Activated naive CD4-positive, alpha-beta T cell treated with anti-CD3 and anti-CD28 coated beads for 36 hours (primary cell): ENCODE results near the gene PRSS36. TPM values are rescaled to one million over a fixed set of nuclear protein-coding genes. Genes with fewer than 3 reads are reported as not detected.

Source experiments
- CTCF ChIA-PET: fragments of 350-600 bp; sonication (Branson Sonifier 250); formaldehyde crosslinking; loops from one replicate; lab custom pipeline; 2021; ENCODE audit warnings: antibody characterized with exemption; lab: Charles Lee
- DNase-seq: peaks from one replicate; pipeline ENCODE4 v3.0.0-alpha.2; 2020
- H3K27ac Mint-ChIP-seq: one replicate; pipeline ENCODE4 v1.8.0; 2021; ENCODE audit warnings: mild to moderate bottlenecking, mixed read lengths
- H3K27me3 Mint-ChIP-seq: one replicate; pipeline ENCODE4 v1.8.0; 2021; ENCODE audit warnings: low read depth, mixed read lengths
- H3K36me3 Mint-ChIP-seq: one replicate; pipeline ENCODE4 v1.8.0; 2021; ENCODE audit warnings: low read depth, mixed read lengths
- H3K4me1 Mint-ChIP-seq: one replicate; pipeline ENCODE4 v1.8.0; 2021; ENCODE audit warnings: low read depth, mixed read lengths
- H3K4me3 Mint-ChIP-seq: one replicate; pipeline ENCODE4 v1.8.0; 2021; ENCODE audit warnings: mild to moderate bottlenecking, moderate library complexity, mixed read lengths
- H3K9me3 Mint-ChIP-seq: one replicate; pipeline ENCODE4 v1.8.0; 2021; ENCODE audit warnings: mixed read lengths
- intact Hi-C: fragments of 100-400 bp; cut with micrococcal nuclease; formaldehyde crosslinking; loops from one replicate; pipeline ENCODE4 v1.15.1; 2023
- total RNA-seq, 2 experiments: library from RNA; stranded (reverse); gene quantifications; one replicate each; pipeline ENCODE4 v1.2.3, GENCODE V29; 2021

The PRSS36 gene
- total RNA-seq, 2 experiments from 2014 or later: 0.93 to 0.99 TPM

GRCh38 chr16:31190061-31190460 is 40.2 kb upstream of the PRSS36 start:
- Mint-ChIP-seq H3K27ac (peak overlapping the region; percentile 51), H3K4me3 (no peak overlapping the region), H3K27me3 (no peaks in the 10 kb centered on the region), H3K4me1 (peaks cover 69% of the 10 kb centered on the region), H3K36me3 (peaks cover 90% of the 10 kb centered on the region), H3K9me3 (no peaks in the 10 kb centered on the region)
- DNase-seq: no peak
- intact Hi-C loops: no loop called here
- CTCF ChIA-PET: no interaction called here

DNA sequence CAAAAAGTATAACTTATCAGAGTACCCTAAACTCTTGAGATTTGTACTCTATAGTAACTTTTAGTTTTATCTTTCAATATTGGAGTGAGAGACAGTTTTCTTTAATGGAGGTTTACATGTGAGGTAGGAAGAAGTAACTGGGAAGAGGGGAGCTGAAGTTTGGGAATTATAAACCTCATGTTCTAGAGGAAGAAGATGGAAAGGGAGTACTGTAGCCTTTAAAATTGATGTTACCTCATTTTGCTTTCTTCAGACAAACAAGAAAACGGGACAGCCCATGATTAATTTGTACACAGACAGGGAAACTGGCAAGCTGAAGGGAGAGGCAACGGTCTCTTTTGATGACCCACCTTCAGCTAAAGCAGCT is 39.5 kb upstream of the PRSS36 start:
- CTCF ChIA-PET: no interaction called here
- H3K9me3 Mint-ChIP-seq: no peaks in the 10 kb centered on the region
- no peak for DNase-seq
- H3K4me3 Mint-ChIP-seq: no peak overlapping the region
- peak overlapping the region; percentile 56 for H3K27ac Mint-ChIP-seq
- peaks cover 74% of the 10 kb centered on the region for H3K4me1 Mint-ChIP-seq
- H3K27me3 Mint-ChIP-seq: no peaks in the 10 kb centered on the region
- intact Hi-C loops: no loop called here
- H3K36me3 Mint-ChIP-seq: peaks cover 91% of the 10 kb centered on the region

DNA sequence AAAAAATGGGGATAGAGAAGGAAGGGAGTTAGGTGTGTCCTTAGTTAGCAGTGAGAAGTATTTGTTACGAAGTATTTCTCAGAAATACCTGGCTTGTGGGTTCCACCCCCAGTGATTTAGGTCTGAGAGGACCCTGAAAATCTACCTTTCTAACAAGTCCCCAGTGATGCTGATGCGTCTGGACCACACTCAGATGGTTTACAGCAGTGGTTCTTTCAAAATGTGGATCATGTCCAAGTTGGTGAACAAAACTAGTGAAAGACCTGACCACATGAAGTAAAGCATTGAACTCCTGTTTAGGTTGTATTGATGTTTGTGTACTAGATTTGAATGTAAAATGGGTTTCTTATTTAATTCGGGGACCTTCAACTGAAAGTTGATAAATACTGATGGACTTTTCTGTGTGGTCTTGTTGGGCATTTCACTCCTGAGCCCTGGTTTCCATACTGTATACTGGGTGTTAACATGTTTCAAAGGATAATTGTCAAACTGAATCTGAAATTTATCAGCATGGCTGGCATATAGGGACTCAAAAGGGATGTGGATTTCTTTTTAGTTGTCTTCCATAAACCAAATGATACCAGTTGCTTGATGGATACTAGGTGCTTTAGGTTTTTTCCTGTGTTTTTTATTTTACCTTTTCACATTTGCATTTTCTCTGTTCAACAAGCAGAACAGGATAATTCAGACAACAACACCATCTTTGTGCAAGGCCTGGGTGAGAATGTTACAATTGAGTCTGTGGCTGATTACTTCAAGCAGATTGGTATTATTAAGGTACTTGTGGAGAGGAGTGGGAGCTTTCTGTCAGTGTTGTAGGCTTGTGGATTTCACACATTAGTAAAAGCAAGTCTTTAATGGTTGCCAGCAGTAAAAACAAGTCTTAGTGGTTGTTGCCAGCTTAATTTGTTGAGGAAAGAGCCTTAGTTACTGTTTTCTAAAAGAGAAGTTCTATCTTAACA is 38.9 kb upstream of the PRSS36 start:
- Mint-ChIP-seq H3K9me3 (no peaks in the 10 kb centered on the region), H3K4me3 (no peak overlapping the region), H3K27me3 (no peaks in the 10 kb centered on the region), H3K4me1 (peaks cover 79% of the 10 kb centered on the region), H3K27ac (peak overlapping the region; percentile 56), H3K36me3 (peaks cover 88% of the 10 kb centered on the region)
- no peak for DNase-seq
- CTCF ChIA-PET: interaction anchor here (0.5 kb wide), 1 partner anchor 266 kb away, joined by 3 read pairs; no protein-coding TSS in a partner anchor
- intact Hi-C loops: no loop called here

DNA sequence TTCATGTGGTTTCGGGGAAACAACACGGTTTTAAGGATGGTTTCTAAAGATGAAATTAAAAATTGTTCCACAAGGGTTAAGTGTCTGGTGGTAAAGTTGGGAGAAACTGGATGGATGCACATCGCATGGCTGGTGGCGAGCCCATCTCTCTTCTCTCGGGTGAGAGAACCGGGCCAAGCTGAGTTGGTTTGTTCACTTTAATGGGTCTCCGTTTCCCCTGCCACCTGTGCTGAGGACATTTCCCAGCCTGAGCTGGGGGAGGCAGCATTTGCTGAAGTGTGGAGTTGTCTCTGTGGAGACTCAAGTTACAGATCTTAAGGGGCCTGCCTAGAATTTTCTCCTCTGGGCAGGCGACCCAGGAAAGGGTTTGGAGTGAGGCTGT is 37.9 kb upstream of the PRSS36 start:
- no peak for DNase-seq
- H3K27me3 Mint-ChIP-seq: no peaks in the 10 kb centered on the region
- peaks cover 84% of the 10 kb centered on the region for H3K4me1 Mint-ChIP-seq
- CTCF ChIA-PET: interaction anchor here (1.4 kb wide), 1 partner anchor 194 kb away, joined by 3 read pairs; no protein-coding TSS in a partner anchor
- peaks cover 90% of the 10 kb centered on the region for H3K36me3 Mint-ChIP-seq
- H3K4me3 Mint-ChIP-seq: no peak overlapping the region
- H3K9me3 Mint-ChIP-seq: no peaks in the 10 kb centered on the region
- intact Hi-C loops: no loop called here
- peak overlapping the region; percentile 24 for H3K27ac Mint-ChIP-seq

DNA sequence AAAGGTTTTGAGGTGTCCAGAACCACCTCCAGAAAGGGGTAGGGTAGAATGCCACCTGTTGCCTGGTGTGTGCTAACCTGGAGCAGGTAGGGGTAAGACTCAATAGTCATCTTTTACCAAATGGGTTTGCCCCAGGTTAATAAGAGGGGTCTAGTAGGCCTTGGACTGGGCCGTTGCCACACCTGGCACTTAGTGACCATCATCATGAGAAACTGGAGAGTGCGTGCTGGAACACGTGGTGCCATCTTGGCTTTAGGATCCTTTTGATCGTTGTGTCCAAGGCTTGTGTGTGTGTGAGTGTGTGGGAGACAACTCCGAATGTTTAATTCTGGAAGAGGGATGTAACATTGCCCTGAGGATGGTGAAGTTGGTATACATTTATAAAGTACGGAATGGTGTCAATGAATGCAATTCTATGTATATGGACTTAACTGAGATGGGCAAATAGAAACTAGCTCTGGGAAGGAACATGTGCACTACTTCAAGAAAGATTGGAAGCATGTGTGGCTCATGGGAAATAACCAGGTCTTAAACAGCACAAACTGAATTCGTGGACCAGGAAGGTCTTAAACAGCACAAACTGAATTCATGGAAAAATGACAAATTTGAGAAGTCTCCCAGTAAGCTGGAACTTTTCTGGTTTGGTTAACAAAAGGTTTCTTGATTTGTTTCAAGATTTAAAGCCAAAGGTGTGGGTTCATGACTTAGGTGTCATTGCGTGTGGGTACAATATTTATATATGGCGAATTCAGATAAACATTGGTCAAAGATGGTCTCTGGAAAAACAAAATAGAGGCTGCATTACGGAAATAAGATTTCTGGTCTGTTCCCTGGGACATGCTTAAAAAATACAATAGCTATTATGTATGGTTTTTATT is 37.3 kb upstream of the PRSS36 start:
- DNase-seq: no peak
- H3K27ac Mint-ChIP-seq: peak overlapping the region; percentile 67
- H3K4me3 Mint-ChIP-seq: no peak overlapping the region
- H3K9me3 Mint-ChIP-seq: no peaks in the 10 kb centered on the region
- peaks cover 93% of the 10 kb centered on the region for H3K36me3 Mint-ChIP-seq
- H3K4me1 Mint-ChIP-seq: peaks cover 88% of the 10 kb centered on the region
- intact Hi-C loops: no loop called here
- CTCF ChIA-PET: interaction anchor here (1.4 kb wide), 1 partner anchor 195 kb away, joined by 3 read pairs; no protein-coding TSS in a partner anchor
- no peaks in the 10 kb centered on the region for H3K27me3 Mint-ChIP-seq

DNA sequence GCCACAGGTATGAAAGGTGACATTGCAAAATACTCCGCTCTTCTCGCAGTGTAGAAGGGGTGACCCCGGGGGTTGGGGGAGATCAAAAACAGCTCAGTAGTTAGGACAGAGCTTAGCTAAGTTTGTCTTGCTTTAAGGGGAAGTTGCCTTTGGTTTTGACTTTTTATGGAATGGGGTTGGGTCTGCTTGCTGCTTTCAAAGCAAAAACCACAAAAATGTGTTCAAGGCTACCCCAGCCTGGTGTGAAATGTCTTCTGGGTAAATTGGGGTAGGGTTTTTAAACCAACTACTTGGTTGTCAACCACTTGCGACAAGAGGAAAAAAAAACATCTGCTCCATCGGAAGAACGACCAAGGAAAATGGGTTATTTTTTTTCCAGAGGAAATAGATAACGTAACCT is 36.3 kb upstream of the PRSS36 start:
- no peak for DNase-seq
- H3K27ac Mint-ChIP-seq: peak overlapping the region; percentile 80
- peaks cover 95% of the 10 kb centered on the region for H3K36me3 Mint-ChIP-seq
- H3K9me3 Mint-ChIP-seq: no peaks in the 10 kb centered on the region
- CTCF ChIA-PET: no interaction called here
- peaks cover 83% of the 10 kb centered on the region for H3K4me1 Mint-ChIP-seq
- no peaks in the 10 kb centered on the region for H3K27me3 Mint-ChIP-seq
- no peak overlapping the region for H3K4me3 Mint-ChIP-seq
- intact Hi-C loops: no loop called here

DNA sequence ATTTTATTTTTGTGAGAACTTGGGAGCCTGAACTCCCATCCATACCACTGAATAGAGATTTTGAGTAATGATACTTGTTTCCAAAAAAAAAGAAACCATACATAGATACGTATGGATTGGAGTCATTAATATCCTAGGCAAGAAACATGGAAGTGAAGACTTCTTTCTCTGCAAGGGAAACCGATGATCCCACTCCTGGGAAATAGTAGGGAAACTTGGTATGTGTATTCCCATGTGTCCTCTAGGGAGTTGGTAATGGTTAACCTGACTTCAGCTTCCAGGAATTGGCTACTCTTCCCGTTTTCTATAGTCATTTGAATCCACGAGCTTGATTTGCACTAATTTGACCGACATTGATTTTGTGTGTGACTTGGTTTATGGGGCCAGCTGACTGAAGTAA is 35.5 kb upstream of the PRSS36 start:
- H3K27ac Mint-ChIP-seq: peak overlapping the region; percentile 80
- peaks cover 77% of the 10 kb centered on the region for H3K4me1 Mint-ChIP-seq
- no peaks in the 10 kb centered on the region for H3K27me3 Mint-ChIP-seq
- H3K9me3 Mint-ChIP-seq: no peaks in the 10 kb centered on the region
- DNase-seq: no peak
- CTCF ChIA-PET: no interaction called here
- intact Hi-C loops: no loop called here
- H3K4me3 Mint-ChIP-seq: peak overlapping the region; percentile 35
- peaks cover 94% of the 10 kb centered on the region for H3K36me3 Mint-ChIP-seq

DNA sequence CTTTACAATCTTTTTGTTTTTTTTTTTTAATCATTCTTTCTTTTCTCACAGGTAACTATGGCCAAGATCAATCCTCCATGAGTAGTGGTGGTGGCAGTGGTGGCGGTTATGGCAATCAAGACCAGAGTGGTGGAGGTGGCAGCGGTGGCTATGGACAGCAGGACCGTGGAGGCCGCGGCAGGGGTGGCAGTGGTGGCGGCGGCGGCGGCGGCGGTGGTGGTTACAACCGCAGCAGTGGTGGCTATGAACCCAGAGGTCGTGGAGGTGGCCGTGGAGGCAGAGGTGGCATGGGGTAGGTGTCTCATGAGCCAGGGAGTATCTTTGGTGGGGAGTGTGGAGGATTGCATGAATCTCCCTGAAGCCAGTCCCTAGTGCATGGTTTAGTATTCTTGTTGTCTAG is 35.0 kb upstream of the PRSS36 start:
- peaks cover 72% of the 10 kb centered on the region for H3K4me1 Mint-ChIP-seq
- no peak for DNase-seq
- peaks cover 92% of the 10 kb centered on the region for H3K36me3 Mint-ChIP-seq
- no peaks in the 10 kb centered on the region for H3K9me3 Mint-ChIP-seq
- H3K27me3 Mint-ChIP-seq: no peaks in the 10 kb centered on the region
- CTCF ChIA-PET: no interaction called here
- peak overlapping the region; percentile 23 for H3K4me3 Mint-ChIP-seq
- H3K27ac Mint-ChIP-seq: peak overlapping the region; percentile 31
- intact Hi-C loops: no loop called here

GRCh38 chr16:31183432-31184428 is 33.9 kb upstream of the PRSS36 start:
- Mint-ChIP-seq H3K27me3 (no peaks in the 10 kb centered on the region), H3K36me3 (peaks cover 80% of the 10 kb centered on the region), H3K4me1 (peaks cover 66% of the 10 kb centered on the region), H3K27ac (peak overlapping the region; percentile 67), H3K4me3 (peak overlapping the region; percentile 56), H3K9me3 (no peaks in the 10 kb centered on the region)
- intact Hi-C loops: no loop called here
- DNase-seq: no peak
- CTCF ChIA-PET: interaction anchor here (0.5 to 0.8 kb wide), 2 partner anchors 17 to 24 kb away, joined by 4 read pairs; no protein-coding TSS in a partner anchor

DNA sequence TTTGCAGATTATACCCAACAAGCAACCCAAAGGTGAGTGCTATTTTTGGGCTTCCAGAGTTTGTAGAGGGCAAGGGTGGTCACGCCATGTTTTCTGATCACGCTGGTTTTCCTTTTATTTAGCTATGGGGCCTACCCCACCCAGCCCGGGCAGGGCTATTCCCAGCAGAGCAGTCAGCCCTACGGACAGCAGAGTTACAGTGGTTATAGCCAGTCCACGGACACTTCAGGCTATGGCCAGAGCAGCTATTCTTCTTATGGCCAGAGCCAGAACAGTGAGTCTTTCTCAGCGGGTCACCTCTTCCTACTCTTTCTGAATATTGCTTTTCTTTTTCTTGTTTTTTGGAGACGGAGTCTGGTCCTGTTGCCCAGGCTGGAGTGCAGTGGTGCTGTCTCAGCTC is 32.5 kb upstream of the PRSS36 start:
- peaks cover 65% of the 10 kb centered on the region for H3K4me1 Mint-ChIP-seq
- H3K27me3 Mint-ChIP-seq: no peaks in the 10 kb centered on the region
- intact Hi-C loops: no loop called here
- DNase-seq: no peak
- peaks cover 67% of the 10 kb centered on the region for H3K36me3 Mint-ChIP-seq
- H3K27ac Mint-ChIP-seq: peak overlapping the region; percentile 100
- H3K4me3 Mint-ChIP-seq: peak overlapping the region; percentile 99
- peaks cover 2% of the 10 kb centered on the region for H3K9me3 Mint-ChIP-seq
- CTCF ChIA-PET: interaction anchor here (0.8 to 0.9 kb wide), 2 partner anchors 40 to 197 kb away, joined by 3 read pairs; no protein-coding TSS in a partner anchor

GRCh38 chr16:31181102-31181830 is 31.4 kb upstream of the PRSS36 start:
- H3K4me1 Mint-ChIP-seq: peaks cover 65% of the 10 kb centered on the region
- intact Hi-C loops: loop anchor here (2.0 kb wide), 5 partner anchors 22 to 696 kb away; partner anchors contain the start of genes FBRS, PRR14 and PYCARD
- DNase-seq: peak; percentile 62
- CTCF ChIA-PET: no interaction called here
- peaks cover 57% of the 10 kb centered on the region for H3K36me3 Mint-ChIP-seq
- peak overlapping the region; percentile 99 for H3K4me3 Mint-ChIP-seq
- no peaks in the 10 kb centered on the region for H3K27me3 Mint-ChIP-seq
- peaks cover 2% of the 10 kb centered on the region for H3K9me3 Mint-ChIP-seq
- H3K27ac Mint-ChIP-seq: peak overlapping the region; percentile 100
